Fibroblast of pulmonary artery (primary cell): ENCODE measurements around the gene RAI14.

Experiments used
- DNase-seq: peaks from one replicate; pipeline ENCODE4 v3.0.0-alpha.2; 2010; ENCODE audit warnings: low read depth
- H3K4me3 ChIP-seq: replicated peaks from 2 replicates; pipeline ENCODE4 v1.5.1; 2011; ENCODE audit warnings: low read depth, mild to moderate bottlenecking, control low read depth, low read length, moderate library complexity
- CTCF ChIP-seq: IDR thresholded peaks from 2 replicates; pipeline ENCODE4 v1.5.1; 2011; ENCODE audit warnings: mild to moderate bottlenecking, control low read depth, low read length, inconsistent platforms; ENCODE audit errors: missing control alignments

The RAI14 gene

DNA sequence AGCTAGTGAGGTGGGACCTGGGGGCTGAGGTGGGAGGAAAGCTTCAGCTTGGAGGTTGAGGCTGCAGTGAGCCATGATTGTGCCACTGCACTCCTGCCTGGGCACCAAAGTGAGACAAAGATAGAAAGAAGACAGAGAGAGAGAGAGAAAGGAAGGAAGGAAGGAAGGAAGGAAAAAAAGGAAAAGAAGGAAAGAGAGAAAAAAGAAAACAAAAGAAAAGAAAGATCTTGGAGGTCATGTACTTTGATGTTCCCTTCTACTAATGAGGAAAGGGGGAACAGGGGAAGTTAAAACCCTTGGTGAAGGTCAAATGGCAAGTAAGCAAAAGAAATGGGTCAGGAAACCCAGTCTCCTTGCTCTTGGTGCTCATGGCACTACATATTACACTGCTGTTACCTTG is 2.4 kb upstream of the RAI14 start:
- TF ChIP-seq CTCF, result no peak
- no peak overlapping the region for H3K4me3 ChIP-seq
- no peak for DNase-seq

DNA sequence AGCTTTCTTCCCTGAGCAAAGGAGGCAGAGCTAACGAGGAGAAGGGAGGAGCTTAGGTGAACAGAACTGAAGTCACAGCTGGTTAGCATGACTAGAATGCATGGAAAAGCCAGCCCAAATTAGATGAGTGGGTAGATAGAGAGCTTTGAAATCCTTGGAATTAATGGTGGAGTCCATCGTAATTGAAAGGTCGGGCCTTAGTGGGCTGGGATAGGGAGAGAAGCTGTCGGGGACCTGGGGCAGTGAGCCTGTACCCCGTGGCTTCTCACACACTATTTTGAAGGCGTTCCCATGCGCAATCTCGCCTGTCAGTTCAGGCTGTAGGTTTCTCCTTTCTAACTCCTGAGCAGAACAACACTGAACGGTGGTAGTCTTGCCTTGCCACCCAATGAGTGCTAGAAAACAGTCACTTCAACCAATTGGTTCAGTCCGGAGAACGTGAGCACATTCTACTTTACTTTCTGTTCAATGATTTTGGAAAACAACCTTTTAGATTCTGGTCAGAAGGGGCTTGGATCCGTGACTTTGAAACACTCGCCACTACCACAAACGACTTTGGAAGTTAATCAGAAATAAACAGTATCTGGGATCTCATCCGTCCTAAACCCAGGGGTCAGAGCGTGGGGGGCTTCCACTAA is 655 bp upstream of the RAI14 start:
- peak overlapping the region; percentile 86 for H3K4me3 ChIP-seq
- TF ChIP-seq CTCF, result no peak
- peak; percentile 79 for DNase-seq

DNA sequence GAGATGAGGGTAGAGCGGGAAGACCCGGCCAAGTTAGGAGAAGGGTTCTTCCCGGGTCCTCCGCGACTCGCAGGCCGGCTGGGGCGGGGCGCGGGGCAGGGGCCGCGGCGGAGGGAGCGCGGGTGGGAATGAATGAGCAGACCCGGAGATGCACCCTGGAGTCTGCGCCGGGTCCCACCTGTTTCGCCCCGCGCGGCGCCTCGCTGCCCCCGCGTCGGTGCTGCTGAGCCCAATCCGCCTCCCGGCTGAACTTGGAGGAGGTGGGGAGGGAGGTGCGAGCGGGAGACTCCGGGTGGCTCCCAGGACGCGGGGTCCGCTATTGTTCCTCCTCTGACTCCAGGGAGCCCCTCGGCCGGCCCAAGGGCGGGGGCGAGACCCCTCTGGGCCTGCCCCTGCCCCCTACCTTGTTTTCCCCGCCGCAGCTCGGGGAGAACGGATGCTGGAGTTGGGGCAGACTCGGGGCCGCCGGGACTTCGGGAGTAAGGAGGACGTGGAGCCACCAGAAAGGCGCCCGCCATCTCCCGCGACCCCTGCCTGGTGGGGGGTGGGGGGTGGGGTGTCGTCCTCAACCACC is 659 bp downstream of the RAI14 start:
- no peak for DNase-seq

GRCh38 chr5:34657274-34657921 is 1.3 kb downstream of the RAI14 start:
- peak overlapping the region; percentile 86 for H3K4me3 ChIP-seq
- TF ChIP-seq CTCF, result no peak
- DNase-seq, result peak; percentile 74

More for the DNA sequence above, 659 bp downstream of the RAI14 start:
- peak overlapping the region; percentile 86 for H3K4me3 ChIP-seq
- TF ChIP-seq CTCF, result no peak

GRCh38 chr5:34657988-34658387 is 1.9 kb downstream of the RAI14 start:
- DNase-seq, result peak; percentile 47
- peak overlapping the region; percentile 86 for H3K4me3 ChIP-seq
- TF ChIP-seq CTCF, result peak; percentile 0

GRCh38 chr5:34659168-34659567 is 3.0 kb downstream of the RAI14 start:
- no peak for DNase-seq
- TF ChIP-seq CTCF, result no peak
- H3K4me3 ChIP-seq, result no peak overlapping the region

GRCh38 chr5:34660444-34660843 is 4.3 kb downstream of the RAI14 start:
- TF ChIP-seq CTCF, result no peak
- DNase-seq, result peak; percentile 92
- no peak overlapping the region for H3K4me3 ChIP-seq
